ENCODE data around the gene CD99L2. TPM values are rescaled to one million over a fixed set of nuclear protein-coding genes. Genes with fewer than 3 reads are reported as not detected.
A peak's percentile ranks its signal among the peaks of the same experiment; 100 is the strongest.

CD99L2 gene
- total RNA-seq, 1 experiment from 2014 or later = 9.4 TPM

DNA sequence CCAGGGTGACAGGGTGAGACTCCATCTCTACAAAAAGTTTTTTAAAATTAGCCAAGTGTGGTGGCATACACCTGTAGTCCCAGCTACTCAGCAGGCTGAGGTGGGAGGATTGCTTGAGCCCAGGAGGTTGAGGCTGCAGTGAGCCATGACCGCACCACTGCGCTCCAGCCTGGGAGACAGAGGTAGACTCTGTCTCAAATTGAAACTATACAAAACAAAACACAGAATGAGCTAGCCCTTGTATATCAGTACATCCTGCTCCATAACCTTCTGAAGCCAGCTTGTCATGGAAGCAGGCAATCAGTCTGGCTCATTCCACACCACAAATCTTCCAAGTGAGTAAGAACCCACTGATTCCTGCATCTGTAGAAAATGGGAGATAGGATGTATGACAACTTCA, 49.0 kb downstream of the CD99L2 start:
- no peak overlapping the region for H3K4me3 Mint-ChIP-seq
- H3K27me3 Mint-ChIP-seq (ENCODE audit: low read depth) = no peaks in the 10 kb centered on the region
- no peak for ATAC-seq
- H3K36me3 Mint-ChIP-seq = no peaks in the 10 kb centered on the region
- ChIA-PET POLR2A (no interaction called here), CTCF (no interaction called here)
- no peak overlapping the region for H3K27ac Mint-ChIP-seq
- H3K4me1 Mint-ChIP-seq = peaks cover 16% of the 10 kb centered on the region
- no peaks in the 10 kb centered on the region for H3K9me3 Mint-ChIP-seq
- no peak for DNase-seq (ENCODE audit: low spot score)
- no peak for TF ChIP-seq ZBTB21 (CRISPR knock-in tag; IDR thresholded peaks at IDR 0.05; ENCODE audit: borderline replicate concordance)
- TF ChIP-seq E2F4 (CRISPR knock-in tag; IDR thresholded peaks at IDR 0.05; ENCODE audit: borderline replicate concordance, low read depth) = no peak
- TF ChIP-seq TP53 (CRISPR knock-in tag; IDR thresholded peaks at IDR 0.05) = no peak
- TF ChIP-seq ATF2 (CRISPR knock-in tag; IDR thresholded peaks at IDR 0.05; ENCODE audit: borderline replicate concordance, low read depth) = no peak
- TF ChIP-seq SOX15 (CRISPR knock-in tag; IDR thresholded peaks at IDR 0.05) = no peak
- no peak for TF ChIP-seq ZNF416 (CRISPR knock-in tag; IDR thresholded peaks at IDR 0.05)
- no peak for TF ChIP-seq PRDM15 (CRISPR knock-in tag; IDR thresholded peaks at IDR 0.05)
- no peak for TF ChIP-seq FOXJ3 (CRISPR knock-in tag; IDR thresholded peaks at IDR 0.05; ENCODE audit: borderline replicate concordance)
- TF ChIP-seq GRHL2 (CRISPR knock-in tag; IDR thresholded peaks at IDR 0.05; ENCODE audit: insufficient replicate concordance, severe bottlenecking) = no peak

GRCh38 chrX:150848914-150849365, 49.5 kb downstream of the CD99L2 start:
- no peak overlapping the region for H3K4me3 Mint-ChIP-seq
- CTCF ChIA-PET = no interaction called here
- 0 out of 2 replicates have a peak overlapping the region, but pooled peaks have one; percentile 26 for H3K27ac Mint-ChIP-seq
- ATAC-seq (no peak), DNase-seq (ENCODE audit: low spot score) (no peak)
- TF ChIP-seq GABPB1 (CRISPR knock-in tag; IDR thresholded peaks at IDR 0.05) (peak; percentile 59), GTF2I (CRISPR knock-in tag; conservative IDR thresholded peaks at IDR 0.05) (no peak)
- no peaks in the 10 kb centered on the region for H3K27me3 Mint-ChIP-seq (ENCODE audit: low read depth)
- no peaks in the 10 kb centered on the region for H3K36me3 Mint-ChIP-seq
- H3K9me3 Mint-ChIP-seq = no peaks in the 10 kb centered on the region
- peaks cover 19% of the 10 kb centered on the region for H3K4me1 Mint-ChIP-seq
- POLR2A ChIA-PET = no interaction called here

DNA sequence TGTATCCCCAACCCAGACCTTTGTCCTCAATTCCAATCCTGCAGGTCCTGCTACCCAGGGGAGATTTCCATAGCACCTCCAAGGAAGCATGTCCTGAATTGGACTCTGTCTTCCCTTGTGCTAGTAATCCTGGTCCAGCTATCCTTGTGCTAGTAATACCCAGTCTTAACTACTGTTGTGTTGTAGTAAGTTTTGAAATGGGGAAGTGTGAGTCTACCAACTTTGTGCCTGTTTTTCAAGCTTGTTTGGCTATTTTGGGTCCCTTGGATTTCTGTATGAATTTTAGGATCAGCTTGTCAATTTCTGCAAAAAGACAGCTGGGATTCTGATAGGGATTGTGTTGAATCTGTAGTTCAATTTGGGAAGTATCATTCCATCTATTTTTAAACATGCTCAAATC, 51.4 kb downstream of the CD99L2 start:
- H3K27ac Mint-ChIP-seq = no peak overlapping the region
- no peaks in the 10 kb centered on the region for H3K9me3 Mint-ChIP-seq
- H3K4me3 Mint-ChIP-seq = no peak overlapping the region
- TF ChIP-seq CTCF (IDR thresholded peaks at IDR 0.05) (no peak), NR1H2 (CRISPR knock-in tag; IDR thresholded peaks at IDR 0.05) (no peak), ESRRA (CRISPR knock-in tag; IDR thresholded peaks at IDR 0.05; ENCODE audit: borderline replicate concordance) (no peak), CDX4 (CRISPR knock-in tag; IDR thresholded peaks at IDR 0.05; ENCODE audit: borderline replicate concordance) (no peak), ZNF671 (CRISPR knock-in tag; IDR thresholded peaks at IDR 0.05) (no peak), ZNF425 (CRISPR knock-in tag; conservative IDR thresholded peaks at IDR 0.05) (no peak), SP1 (CRISPR knock-in tag; conservative IDR thresholded peaks at IDR 0.05) (no peak), GRHL2 (CRISPR knock-in tag; IDR thresholded peaks at IDR 0.05; ENCODE audit: insufficient replicate concordance, severe bottlenecking) (no peak), KAT7 (CRISPR knock-in tag; IDR thresholded peaks at IDR 0.05; ENCODE audit: borderline replicate concordance) (no peak)
- TF ChIP-seq, protein P1, sequence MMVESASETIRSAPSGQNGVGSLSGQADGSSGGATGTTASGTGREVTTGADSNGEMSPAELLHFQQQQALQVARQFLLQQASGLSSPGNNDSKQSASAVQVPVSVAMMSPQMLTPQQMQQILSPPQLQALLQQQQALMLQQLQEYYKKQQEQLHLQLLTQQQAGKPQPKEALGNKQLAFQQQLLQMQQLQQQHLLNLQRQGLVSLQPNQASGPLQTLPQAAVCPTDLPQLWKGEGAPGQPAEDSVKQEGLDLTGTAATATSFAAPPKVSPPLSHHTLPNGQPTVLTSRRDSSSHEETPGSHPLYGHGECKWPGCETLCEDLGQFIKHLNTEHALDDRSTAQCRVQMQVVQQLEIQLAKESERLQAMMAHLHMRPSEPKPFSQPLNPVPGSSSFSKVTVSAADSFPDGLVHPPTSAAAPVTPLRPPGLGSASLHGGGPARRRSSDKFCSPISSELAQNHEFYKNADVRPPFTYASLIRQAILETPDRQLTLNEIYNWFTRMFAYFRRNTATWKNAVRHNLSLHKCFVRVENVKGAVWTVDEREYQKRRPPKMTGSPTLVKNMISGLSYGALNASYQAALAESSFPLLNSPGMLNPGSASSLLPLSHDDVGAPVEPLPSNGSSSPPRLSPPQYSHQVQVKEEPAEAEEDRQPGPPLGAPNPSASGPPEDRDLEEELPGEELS (CRISPR knock-in tag; IDR thresholded peaks at IDR 0.05) = no peak

More for the DNA sequence above, 51.4 kb downstream of the CD99L2 start:
- Mint-ChIP-seq H3K27me3 (ENCODE audit: low read depth) (no peaks in the 10 kb centered on the region), H3K36me3 (no peaks in the 10 kb centered on the region), H3K4me1 (peaks cover 24% of the 10 kb centered on the region)
- ChIA-PET CTCF (no interaction called here), POLR2A (no interaction called here)
- DNase-seq (ENCODE audit: low spot score) (no peak), ATAC-seq (no peak)
